Chondrocyte (in vitro differentiated cells): Measurements from ENCODE around the gene RUNX2. TPM values are rescaled to one million over a fixed set of nuclear protein-coding genes. Genes with fewer than 3 reads are reported as not detected.

ENCODE experiments used
- DNase-seq: peaks from one replicate; pipeline ENCODE4 v3.0.0; 2021; ENCODE audit warnings: mixed read lengths, low spot score
- H3K27ac Mint-ChIP-seq: one replicate; pipeline ENCODE4 v1.8.0; 2021; ENCODE audit warnings: mild to moderate bottlenecking, moderate library complexity, mixed read lengths; ENCODE audit not compliant: unreplicated experiment
- H3K27me3 Mint-ChIP-seq: 2 replicates; pipeline ENCODE4 v1.8.0; 2021; ENCODE audit warnings: low read depth, mixed read lengths
- H3K36me3 Mint-ChIP-seq: 2 replicates; pipeline ENCODE4 v1.8.0; 2021; ENCODE audit warnings: low read depth, mixed read lengths
- H3K4me1 Mint-ChIP-seq: 2 replicates; pipeline ENCODE4 v1.8.0; 2021; ENCODE audit warnings: low read depth, mild to moderate bottlenecking, mixed read lengths
- H3K4me3 Mint-ChIP-seq: one replicate; pipeline ENCODE4 v1.8.0; 2021; ENCODE audit warnings: mild to moderate bottlenecking, moderate library complexity, mixed read lengths; ENCODE audit not compliant: unreplicated experiment
- H3K9me3 Mint-ChIP-seq: 2 replicates; pipeline ENCODE4 v1.8.0; 2021; ENCODE audit warnings: low read depth, mixed read lengths
- CTCF ChIP-seq: fragments of 200-600 bp; sonication (generic); IDR thresholded peaks from 2 replicates; pipeline ENCODE4 v1.5.0; 2021; ENCODE audit warnings: antibody characterized with exemption, mild to moderate bottlenecking, moderate library complexity
- total RNA-seq: library from RNA; stranded (reverse); gene quantifications from 3 replicates; pipeline ENCODE4 v1.2.1, GENCODE V29; 2021

Gene RUNX2
- total RNA-seq, 1 donor from 2014 or later, result 12.2 TPM

GRCh38 chr6:45658958-45659357 is 330.8 kb downstream of the RUNX2 start:
- H3K36me3 Mint-ChIP-seq, result peaks cover 4% of the 10 kb centered on the region
- no peak for TF ChIP-seq CTCF
- peaks cover 42% of the 10 kb centered on the region for H3K4me1 Mint-ChIP-seq
- no peak overlapping the region for H3K4me3 Mint-ChIP-seq
- H3K27me3 Mint-ChIP-seq, result no peaks in the 10 kb centered on the region
- no peak overlapping the region for H3K27ac Mint-ChIP-seq
- DNase-seq, result no peak
- H3K9me3 Mint-ChIP-seq, result peaks cover 2% of the 10 kb centered on the region

GRCh38 chr6:45661661-45662060 is 333.5 kb downstream of the RUNX2 start:
- Mint-ChIP-seq H3K36me3 (peaks cover 3% of the 10 kb centered on the region), H3K27me3 (no peaks in the 10 kb centered on the region), H3K4me1 (peaks cover 33% of the 10 kb centered on the region), H3K4me3 (no peak overlapping the region), H3K27ac (no peak overlapping the region), H3K9me3 (peaks cover 2% of the 10 kb centered on the region)
- no peak for DNase-seq
- TF ChIP-seq CTCF, result no peak

GRCh38 chr6:45663251-45664221 is 335.4 kb downstream of the RUNX2 start:
- no peak for TF ChIP-seq CTCF
- Mint-ChIP-seq H3K27me3 (no peaks in the 10 kb centered on the region), H3K4me3 (peak overlapping the region; percentile 28), H3K27ac (no peak overlapping the region), H3K4me1 (peaks cover 32% of the 10 kb centered on the region), H3K36me3 (peaks cover 1% of the 10 kb centered on the region), H3K9me3 (no peaks in the 10 kb centered on the region)
- no peak for DNase-seq

- Mint-ChIP-seq H3K9me3 (no peaks in the 10 kb centered on the region), H3K27ac (no peak overlapping the region), H3K27me3 (no peaks in the 10 kb centered on the region), H3K4me3 (no peak overlapping the region), H3K36me3 (peaks cover 1% of the 10 kb centered on the region), H3K4me1 (peaks cover 28% of the 10 kb centered on the region)
- DNase-seq, result no peak
- no peak for TF ChIP-seq CTCF
Measured at GRCh38 chr6:45664707-45665106, 336.6 kb downstream of the RUNX2 start.

GRCh38 chr6:45665859-45666258 is 337.7 kb downstream of the RUNX2 start:
- no peak overlapping the region for H3K4me3 Mint-ChIP-seq
- peaks cover 28% of the 10 kb centered on the region for H3K4me1 Mint-ChIP-seq
- H3K27me3 Mint-ChIP-seq, result no peaks in the 10 kb centered on the region
- peaks cover 1% of the 10 kb centered on the region for H3K36me3 Mint-ChIP-seq
- no peak overlapping the region for H3K27ac Mint-ChIP-seq
- H3K9me3 Mint-ChIP-seq, result no peaks in the 10 kb centered on the region
- no peak for TF ChIP-seq CTCF
- no peak for DNase-seq
